Measurements from ENCODE around the gene ISCU.

DNA sequence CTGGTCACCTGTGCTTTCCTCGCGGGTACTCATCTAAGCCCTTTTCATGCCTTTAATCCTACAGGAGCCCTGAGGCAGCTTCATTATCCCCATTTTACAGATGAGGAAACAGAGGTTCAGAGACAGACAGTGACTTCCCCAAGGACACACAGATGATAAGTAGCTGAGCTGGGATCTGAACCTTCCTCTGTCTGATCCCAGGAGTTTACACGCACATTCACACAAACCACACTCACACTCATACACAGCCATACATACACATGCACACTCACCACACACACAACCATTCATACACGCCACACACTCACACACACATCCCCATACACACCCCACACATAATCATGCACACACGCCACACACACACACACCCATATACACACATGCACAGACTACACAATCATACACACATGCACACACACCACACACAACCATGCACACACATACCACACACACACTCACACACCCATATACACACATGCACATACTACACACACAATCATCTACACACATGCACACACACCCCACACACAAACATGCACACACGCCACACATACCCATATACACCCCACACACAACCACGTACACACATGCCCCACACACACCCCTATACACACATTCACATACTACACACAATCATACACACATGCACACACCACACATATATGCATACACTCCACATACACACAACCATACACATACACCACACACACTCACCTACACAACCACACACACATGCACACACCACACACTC is 32.7 kb downstream of the ISCU start:
- TF ChIP-seq SUZ12 (IDR thresholded peaks at IDR 0.05; ENCODE audit: extremely low read depth, insufficient read depth, insufficient read length) (no peak), YY1 (IDR thresholded peaks at IDR 0.05; ENCODE audit: insufficient read depth, insufficient read length) (no peak), ZNF274 (IDR thresholded peaks at IDR 0.05; ENCODE audit: low read depth, low read length) (no peak)

Measured in NT2/D1 (cell line).